GM12892 (cell line): ENCODE data around the gene ARMC9.

Experiments
- DNase-seq: peaks from one replicate; pipeline ENCODE4 v3.0.0; 2011; ENCODE audit not compliant: insufficient read length
- FAIRE-seq: peaks from 2 replicates; lab custom pipeline; 2011; peaks lifted over from hg19 to GRCh38; lab: Jason Lieb, UNC
- POLR2A ChIP-seq: IDR thresholded peaks from 2 replicates; pipeline ENCODE4 v1.6.1; 2011; ENCODE audit warnings: low read depth, low read length, control low read depth
- POLR2AphosphoS5 ChIP-seq: IDR thresholded peaks from 2 replicates; pipeline ENCODE4 v1.6.1; 2011; ENCODE audit warnings: low read depth, low read length, control low read depth
- TAF1 ChIP-seq: IDR thresholded peaks from 2 replicates; pipeline ENCODE4 v1.6.1; 2011; ENCODE audit warnings: low read depth, mild to moderate bottlenecking, control low read depth, low read length, borderline replicate concordance

The ARMC9 gene

DNA sequence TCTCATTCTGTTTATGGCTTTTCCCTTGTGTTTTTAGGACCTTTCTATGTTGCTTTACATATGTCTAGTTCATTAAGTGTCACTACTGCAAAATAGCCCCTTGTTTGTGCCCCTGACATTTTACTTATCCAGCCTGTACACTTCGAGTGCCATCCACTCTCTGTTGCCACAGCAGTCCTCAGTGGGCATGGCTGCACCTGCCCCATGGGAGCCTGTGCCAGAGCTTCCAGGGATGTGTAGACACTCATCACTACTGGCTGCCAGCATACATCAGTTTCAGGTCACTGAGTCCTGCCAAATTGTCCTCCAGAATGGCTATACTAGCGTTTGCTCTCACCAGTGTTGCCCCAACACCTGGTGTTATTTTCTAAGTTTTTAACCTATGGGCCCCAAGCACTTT, 80.4 kb downstream of the ARMC9 start:
- no peak for TF ChIP-seq POLR2A
- no peak for TF ChIP-seq TAF1
- no peak for TF ChIP-seq POLR2AphosphoS5
- no peak for DNase-seq
- FAIRE-seq: no peak

DNA sequence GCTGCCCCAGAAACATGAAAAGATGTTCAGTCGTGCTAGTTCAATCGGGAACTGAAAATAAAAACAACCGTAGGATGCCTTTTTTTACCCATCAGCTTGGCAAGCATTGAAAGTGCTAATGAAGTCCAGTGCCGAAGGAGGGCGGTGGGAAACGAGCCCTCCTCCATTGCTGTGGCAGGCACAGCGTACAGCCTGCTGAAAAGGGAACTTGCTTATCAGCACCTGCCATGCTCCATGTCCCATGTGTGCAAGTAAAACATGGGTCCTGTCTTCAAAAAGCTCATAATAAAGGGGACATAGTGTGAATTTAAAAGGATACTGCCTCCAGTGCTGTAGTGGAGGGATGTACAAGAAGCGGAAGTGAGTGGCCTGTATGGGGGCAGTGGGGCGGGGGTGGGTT, 82.4 kb downstream of the ARMC9 start:
- FAIRE-seq (no peak), DNase-seq (no peak)
- TF ChIP-seq TAF1 (no peak), POLR2A (no peak), POLR2AphosphoS5 (no peak)

DNA sequence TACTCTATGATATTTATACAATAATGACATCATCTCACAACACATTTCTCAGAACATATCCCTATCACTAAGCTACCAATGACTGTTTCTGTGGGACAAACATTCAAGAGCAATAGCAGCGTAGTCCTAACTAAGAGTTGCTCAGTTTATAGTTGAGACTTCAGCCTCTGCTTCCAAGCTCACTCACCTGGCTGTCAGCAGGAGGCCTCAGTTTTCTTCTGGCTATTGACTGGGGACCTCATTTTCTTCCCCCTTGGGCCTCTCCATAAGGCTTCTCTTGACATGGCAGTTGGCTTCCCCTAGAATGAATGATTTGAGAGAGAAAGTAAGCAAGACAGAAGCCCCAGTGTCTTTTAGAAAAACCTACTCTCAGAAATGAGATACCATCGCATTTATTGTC, 85.9 kb downstream of the ARMC9 start:
- TF ChIP-seq POLR2AphosphoS5: no peak
- no peak for TF ChIP-seq TAF1
- no peak for TF ChIP-seq POLR2A
- FAIRE-seq: no peak
- DNase-seq: no peak

DNA sequence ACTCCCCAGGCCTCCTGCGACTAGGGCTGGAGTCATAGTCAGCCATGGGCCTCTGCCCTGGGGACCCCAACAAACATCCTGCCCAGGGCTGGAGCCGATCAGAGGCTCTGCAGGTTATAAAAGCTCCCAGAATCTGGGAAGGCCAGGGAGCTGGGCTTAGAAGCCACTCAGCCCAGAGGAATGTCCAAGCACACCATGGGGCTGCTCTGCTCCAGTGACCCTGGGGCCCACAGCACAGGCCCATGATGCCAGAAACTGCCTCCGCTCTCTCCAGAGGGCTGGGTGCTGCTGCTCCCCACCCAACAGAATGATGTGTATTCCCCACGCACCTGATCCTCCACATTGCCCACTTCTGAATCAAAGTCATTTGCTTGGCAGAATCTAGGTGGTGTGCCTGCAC, 88.5 kb downstream of the ARMC9 start:
- no peak for TF ChIP-seq POLR2A
- TF ChIP-seq POLR2AphosphoS5: no peak
- TF ChIP-seq TAF1: no peak
- FAIRE-seq (no peak), DNase-seq (no peak)

DNA sequence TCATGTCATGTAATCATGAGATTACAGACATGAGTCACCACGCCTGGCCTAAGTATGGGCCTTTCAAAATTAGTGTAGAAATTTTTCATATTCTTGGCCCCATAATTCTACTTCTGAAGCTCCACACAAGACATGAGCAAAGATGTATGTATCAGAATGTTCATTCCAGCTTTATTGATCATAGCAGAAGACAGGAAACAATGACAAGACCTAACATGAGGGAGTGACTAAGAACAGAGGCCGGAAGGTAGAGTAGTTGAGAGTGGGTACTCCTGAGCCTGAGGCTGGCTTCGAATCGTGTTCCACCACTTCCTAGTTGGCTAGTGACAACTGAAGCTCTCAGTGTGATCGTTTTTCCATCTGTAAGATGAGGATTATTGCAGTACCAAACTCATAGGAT, 89.3 kb downstream of the ARMC9 start:
- TF ChIP-seq TAF1 (no peak), POLR2AphosphoS5 (no peak), POLR2A (no peak)
- no peak for DNase-seq
- FAIRE-seq: no peak

DNA sequence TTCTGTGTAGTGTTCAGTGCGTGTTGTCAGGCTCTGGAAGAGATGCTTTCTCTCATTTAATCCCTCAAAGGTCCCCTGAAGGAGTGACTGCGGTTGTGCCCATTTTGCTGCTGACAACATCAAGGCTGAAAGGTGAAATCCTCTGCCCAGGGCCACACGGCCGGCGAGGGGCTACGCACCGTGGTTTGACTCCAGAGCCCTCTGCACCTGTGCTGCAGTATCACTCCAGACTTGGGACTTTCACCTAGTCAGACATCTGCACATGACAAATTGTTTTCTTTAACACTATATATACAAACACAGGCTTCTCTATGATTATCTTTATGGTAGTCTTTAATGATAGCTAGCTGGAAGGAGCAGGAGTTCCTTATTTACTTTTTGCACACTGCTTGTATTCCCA, 90.2 kb downstream of the ARMC9 start:
- TF ChIP-seq POLR2AphosphoS5 (no peak), POLR2A (no peak), TAF1 (no peak)
- no peak for FAIRE-seq
- no peak for DNase-seq

DNA sequence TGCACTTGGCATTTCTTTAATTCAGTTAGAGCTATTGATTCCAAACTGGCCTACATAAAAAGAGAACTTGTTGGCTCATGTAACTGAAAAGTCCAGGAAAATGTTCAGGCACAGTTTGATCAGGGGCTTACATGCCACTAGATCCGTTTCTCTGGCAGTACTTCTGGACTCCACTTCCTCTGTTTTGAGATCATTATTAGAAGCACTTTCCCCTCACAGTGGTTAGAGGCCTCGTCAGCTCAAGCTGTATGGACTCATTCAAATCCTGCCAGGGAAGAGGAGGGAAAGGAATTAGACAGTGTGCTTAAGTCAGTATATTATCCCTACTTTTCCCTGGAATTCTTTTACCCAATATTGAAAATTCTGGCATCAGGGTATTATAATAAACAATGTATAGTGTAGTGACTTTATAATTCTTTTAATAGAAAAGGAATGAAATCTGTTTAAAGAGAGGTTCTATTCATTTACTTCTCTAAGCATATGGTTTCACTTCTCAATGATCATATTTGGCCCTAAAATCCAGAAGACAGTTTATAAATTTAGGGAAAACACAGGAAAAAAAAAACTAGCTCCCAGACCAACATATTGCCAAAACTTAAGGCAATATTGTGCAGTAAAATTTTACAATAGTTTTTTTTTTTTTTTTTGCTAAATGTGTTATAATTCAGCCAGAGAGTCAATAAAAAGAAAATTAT, 92.0 kb downstream of the ARMC9 start:
- no peak for DNase-seq
- FAIRE-seq: no peak
- TF ChIP-seq TAF1 (no peak), POLR2AphosphoS5 (no peak), POLR2A (no peak)

DNA sequence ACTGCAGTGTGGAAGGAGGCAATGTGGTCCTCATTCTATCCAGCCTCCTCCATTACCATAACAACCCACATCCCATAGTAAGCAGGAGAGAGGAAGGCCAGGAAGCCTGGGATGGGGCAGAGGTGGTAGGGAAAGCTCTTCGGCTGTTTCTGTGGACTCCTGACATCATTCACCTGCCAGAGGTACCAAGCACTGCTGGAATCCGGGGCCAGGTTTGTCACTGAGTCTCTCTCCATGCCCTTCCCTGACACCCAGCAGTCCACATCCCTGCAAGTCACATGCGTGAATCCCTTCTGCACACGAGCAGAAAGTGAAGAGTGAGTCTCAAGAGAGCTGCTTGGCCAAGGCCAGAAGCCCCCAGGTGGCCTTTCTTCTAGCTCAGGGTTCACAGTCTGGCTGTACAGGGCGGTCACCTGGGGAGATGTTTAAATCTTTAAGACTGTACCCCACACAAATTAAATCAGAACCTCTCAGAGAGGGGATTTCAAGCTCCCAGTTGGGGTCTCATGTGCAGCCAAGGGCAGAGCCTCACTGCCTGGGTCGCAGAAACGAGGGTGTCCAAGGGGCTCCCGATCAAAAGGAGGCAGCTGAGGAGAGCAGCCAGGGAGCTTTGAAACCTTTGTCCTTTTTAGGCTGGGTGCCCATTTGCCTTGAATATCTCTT, 94.2 kb downstream of the ARMC9 start:
- no peak for FAIRE-seq
- no peak for DNase-seq
- no peak for TF ChIP-seq POLR2AphosphoS5
- TF ChIP-seq POLR2A: no peak
- TF ChIP-seq TAF1: no peak

GRCh38 chr2:231293163-231293562, 94.7 kb downstream of the ARMC9 start:
- no peak for FAIRE-seq
- TF ChIP-seq POLR2A (no peak), POLR2AphosphoS5 (no peak), TAF1 (no peak)
- DNase-seq: no peak

- DNase-seq: no peak
- FAIRE-seq: no peak
- TF ChIP-seq TAF1: no peak
- no peak for TF ChIP-seq POLR2AphosphoS5
- no peak for TF ChIP-seq POLR2A
Observed at GRCh38 chr2:231294116-231294515, 95.7 kb downstream of the ARMC9 start.

DNA sequence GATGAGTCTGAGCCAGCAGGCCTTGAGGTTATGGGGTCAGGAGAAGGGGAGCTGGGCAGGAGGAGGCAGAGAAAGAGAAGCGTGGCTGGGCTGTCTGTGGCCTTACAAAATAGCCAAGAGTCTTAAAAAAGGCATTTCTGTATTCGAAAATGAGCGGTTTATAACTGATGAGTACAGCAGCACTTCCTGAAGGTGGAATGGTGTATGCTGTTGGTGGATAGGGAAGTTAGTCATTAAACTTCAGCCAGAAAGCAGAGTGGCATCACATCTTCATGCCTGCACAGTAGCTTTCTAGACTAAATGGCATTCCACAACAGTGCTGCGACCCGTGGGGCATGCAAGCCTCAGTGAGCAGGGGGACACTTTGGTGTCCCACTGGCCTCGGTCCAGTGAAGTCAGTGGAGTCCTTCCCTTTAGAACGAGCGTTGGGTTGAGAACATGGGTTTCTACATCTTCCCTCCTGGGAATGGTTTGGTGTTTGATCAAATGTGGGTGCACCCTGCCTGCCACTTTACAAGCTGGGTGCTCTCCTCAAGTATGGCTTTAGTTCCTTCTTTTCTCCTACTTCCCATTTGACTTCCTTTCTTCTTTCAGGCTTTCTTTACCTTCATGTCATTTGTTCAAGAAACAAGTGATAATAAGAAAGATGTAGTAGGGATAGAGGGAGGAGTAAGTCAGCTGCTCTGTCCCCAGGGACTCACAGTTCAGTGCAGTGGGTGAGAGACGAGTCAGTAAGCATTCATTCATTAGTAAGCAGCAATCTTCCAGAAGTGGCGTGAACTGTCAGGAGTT, 96.3 kb downstream of the ARMC9 start:
- FAIRE-seq (peak; percentile 30), DNase-seq (no peak)
- no peak for TF ChIP-seq POLR2AphosphoS5
- TF ChIP-seq TAF1: no peak
- TF ChIP-seq POLR2A: no peak

DNA sequence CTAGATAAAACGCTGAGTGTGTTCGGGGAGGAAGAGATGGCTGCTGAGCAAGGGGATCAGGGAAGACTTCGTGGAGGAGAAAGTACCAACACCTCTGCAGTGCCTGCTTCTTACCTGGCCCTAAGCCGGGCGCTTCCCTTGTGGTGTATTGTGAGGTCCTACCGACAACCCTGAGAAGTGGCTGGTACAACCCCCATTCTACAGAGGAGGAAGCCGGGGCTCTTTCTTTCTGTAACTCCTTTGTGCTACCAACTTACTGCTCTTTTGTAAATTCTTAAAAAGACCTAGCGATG, 96.9 kb downstream of the ARMC9 start:
- DNase-seq (no peak), FAIRE-seq (no peak)
- no peak for TF ChIP-seq POLR2AphosphoS5
- no peak for TF ChIP-seq TAF1
- TF ChIP-seq POLR2A: no peak
